Gastrocnemius medialis (tissue), 4 donors: ENCODE results near the gene ELMO1. TPM values are rescaled to one million over a fixed set of nuclear protein-coding genes. Genes with fewer than 3 reads are reported as not detected.

Experiments
- ATAC-seq, 2 donors: fragments of 150-250 bp; one replicate each; pipeline ENCODE4 v1.9.1; 2016
- DNase-seq, 2 donors: peaks; one replicate each; pipeline ENCODE4 v3.0.0-alpha.2; 2019
- H3K27ac ChIP-seq, 4 donors: fragments of 200-600 bp; sonication (generic); 1 replicate in 1 of 4; 2 replicates in 3 of 4; pipeline ENCODE4 v1.5.1; 2016 to 2018; ENCODE audit warnings: mild to moderate bottlenecking in 2 of 4, moderate library complexity in 1 of 4
- H3K27me3 ChIP-seq, 3 donors: fragments of 200-600 bp; sonication (generic) in 2 of 3; 1 replicate in 1 of 3; 2 replicates in 2 of 3; pipeline versions ENCODE4 v1.5.1 to v1.6.0; 2016 to 2019; ENCODE audit warnings: mild to moderate bottlenecking in 1 of 3, moderate library complexity in 1 of 3
- H3K36me3 ChIP-seq, 2 donors: fragments of 200-600 bp; sonication (generic) in 1 of 2; one replicate each; pipeline ENCODE4 v1.5.1; 2017 to 2018
- H3K4me1 ChIP-seq, 2 donors: fragments of 200-600 bp; sonication (generic) in 1 of 2; one replicate each; pipeline ENCODE4 v1.5.1; 2016 to 2017; ENCODE audit warnings: mild to moderate bottlenecking in 2 of 2
- H3K4me3 ChIP-seq, 4 donors: fragments of 200-600 bp; sonication (generic) in 3 of 4; 1 replicate in 1 of 4; 2 replicates in 3 of 4; pipeline ENCODE4 v1.5.1; 2016 to 2019; ENCODE audit warnings: mild to moderate bottlenecking in 2 of 4
- H3K9me3 ChIP-seq, 3 donors: fragments of 200-600 bp; sonication (generic) in 2 of 3; 1 replicate in 1 of 3; 2 replicates in 2 of 3; pipeline ENCODE4 v1.5.1; 2016 to 2019
- POLR2A ChIP-seq, 2 donors: fragments of 450-650 bp; IDR thresholded peaks; one replicate each; pipeline ENCODE4 v1.6.1; 2017; ENCODE audit warnings: antibody characterized with exemption in 2 of 2, mild to moderate bottlenecking in 2 of 2, moderate library complexity in 2 of 2
- in situ Hi-C, 4 donors: fragments of 200-750 bp; cut with MboI; loops; one replicate each; pipeline versions ENCODE4 v1.15.0 to v1.8.0; 2017; ENCODE audit warnings: low sequenced_read_pairs in 4 of 4
- intact Hi-C: fragments of 100-400 bp; cut with DNase I; formaldehyde crosslinking; loops from one replicate; pipeline ENCODE4 v1.15.1; 2023; ENCODE audit warnings: low total_unique reads
- total RNA-seq, 4 donors: library from RNA; depleted of rRNA; stranded (reverse); fragments of >200 nt; gene quantifications; one replicate each; pipeline versions ENCODE4 v1.1.0 to v1.2.3, GENCODE V29; 2016
- TF ChIP-seq, protein P1 (sequence below), 5 experiments: fragments of 450-650 bp in 3 of 5; fragments of 200-600 bp in 2 of 5; sonication (generic) in 2 of 5; IDR thresholded peaks in 4 of 5; conservative IDR thresholded peaks in 1 of 5; 1 replicate in 4 of 5; 2 replicates in 1 of 5; pipeline ENCODE4 v1.5.1; 2016 to 2019; ENCODE audit warnings: antibody characterized with exemption in 5 of 5, mild to moderate bottlenecking in 3 of 5, moderate library complexity in 3 of 5

The ELMO1 gene
- total RNA-seq, 4 donors from 2014 or later: 8.4 to 18.9 (median 14.6) TPM

DNA sequence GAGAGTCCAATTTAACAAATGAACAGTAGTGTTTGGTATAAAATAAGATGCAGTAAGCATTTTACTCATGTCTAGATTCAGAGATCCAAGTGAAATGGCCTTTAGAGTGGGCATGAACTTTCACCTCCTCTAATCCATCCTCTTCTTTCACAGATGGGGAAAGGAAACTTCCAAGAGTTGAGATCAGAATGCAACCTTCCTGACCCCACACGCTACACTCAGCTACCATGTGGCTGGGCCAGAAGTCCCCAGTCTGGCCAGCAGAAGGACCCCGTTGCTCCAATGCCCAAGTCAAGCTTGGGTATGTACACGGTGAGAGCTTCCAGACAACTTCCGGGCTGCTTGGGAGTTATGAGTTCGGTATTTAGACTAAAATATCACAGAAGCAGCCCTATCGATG lies 228.0 kb downstream of the ELMO1 start:
- ATAC-seq (no peak), DNase-seq (no peak)
- H3K4me1 ChIP-seq: peaks cover 0 to 7% of the 10 kb centered on the region in 2 donors
- intact Hi-C loops: no loop called here
- H3K27me3 ChIP-seq: no peaks in the 10 kb centered on the region
- H3K4me3 ChIP-seq: no peak overlapping the region
- no peak for TF ChIP-seq POLR2A (IDR thresholded peaks at IDR 0.05)
- TF ChIP-seq, protein P1, sequence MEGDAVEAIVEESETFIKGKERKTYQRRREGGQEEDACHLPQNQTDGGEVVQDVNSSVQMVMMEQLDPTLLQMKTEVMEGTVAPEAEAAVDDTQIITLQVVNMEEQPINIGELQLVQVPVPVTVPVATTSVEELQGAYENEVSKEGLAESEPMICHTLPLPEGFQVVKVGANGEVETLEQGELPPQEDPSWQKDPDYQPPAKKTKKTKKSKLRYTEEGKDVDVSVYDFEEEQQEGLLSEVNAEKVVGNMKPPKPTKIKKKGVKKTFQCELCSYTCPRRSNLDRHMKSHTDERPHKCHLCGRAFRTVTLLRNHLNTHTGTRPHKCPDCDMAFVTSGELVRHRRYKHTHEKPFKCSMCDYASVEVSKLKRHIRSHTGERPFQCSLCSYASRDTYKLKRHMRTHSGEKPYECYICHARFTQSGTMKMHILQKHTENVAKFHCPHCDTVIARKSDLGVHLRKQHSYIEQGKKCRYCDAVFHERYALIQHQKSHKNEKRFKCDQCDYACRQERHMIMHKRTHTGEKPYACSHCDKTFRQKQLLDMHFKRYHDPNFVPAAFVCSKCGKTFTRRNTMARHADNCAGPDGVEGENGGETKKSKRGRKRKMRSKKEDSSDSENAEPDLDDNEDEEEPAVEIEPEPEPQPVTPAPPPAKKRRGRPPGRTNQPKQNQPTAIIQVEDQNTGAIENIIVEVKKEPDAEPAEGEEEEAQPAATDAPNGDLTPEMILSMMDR (IDR thresholded peaks at IDR 0.05 in 4 of 5, conservative IDR thresholded peaks at IDR 0.05 in 1 of 5): no peak
- in situ Hi-C loops: loop anchor here in 1 of 4 donors (25.0 kb wide), 1 partner anchor 617 kb away; the partner anchor contains the start of gene NME8
- H3K9me3 ChIP-seq: no peaks in the 10 kb centered on the region
- H3K36me3 ChIP-seq: no peaks in the 10 kb centered on the region
- no peak overlapping the region for H3K27ac ChIP-seq

- H3K27ac ChIP-seq: peak overlapping the region in 1 of 4 donors; percentile 5
- no peaks in the 10 kb centered on the region for H3K36me3 ChIP-seq
- H3K27me3 ChIP-seq: no peaks in the 10 kb centered on the region
- in situ Hi-C loops: loop anchor here in 1 of 4 donors (25.0 kb wide), 1 partner anchor 618 kb away; the partner anchor contains the start of gene NME8
- TF ChIP-seq, protein P1 (IDR thresholded peaks at IDR 0.05 in 4 of 5, conservative IDR thresholded peaks at IDR 0.05 in 1 of 5): no peak
- no peak for TF ChIP-seq POLR2A (IDR thresholded peaks at IDR 0.05)
- DNase-seq (no peak), ATAC-seq (no peak)
- peaks cover 0 to 7% of the 10 kb centered on the region in 2 donors for H3K4me1 ChIP-seq
- intact Hi-C loops: loop anchor here (10.0 kb wide), 1 partner anchor 66 kb away; no protein-coding TSS in a partner anchor
- no peak overlapping the region for H3K4me3 ChIP-seq
- no peaks in the 10 kb centered on the region for H3K9me3 ChIP-seq
These were observed 229.7 kb downstream of the ELMO1 start for GRCh38 chr7:37218956-37219355.

DNA sequence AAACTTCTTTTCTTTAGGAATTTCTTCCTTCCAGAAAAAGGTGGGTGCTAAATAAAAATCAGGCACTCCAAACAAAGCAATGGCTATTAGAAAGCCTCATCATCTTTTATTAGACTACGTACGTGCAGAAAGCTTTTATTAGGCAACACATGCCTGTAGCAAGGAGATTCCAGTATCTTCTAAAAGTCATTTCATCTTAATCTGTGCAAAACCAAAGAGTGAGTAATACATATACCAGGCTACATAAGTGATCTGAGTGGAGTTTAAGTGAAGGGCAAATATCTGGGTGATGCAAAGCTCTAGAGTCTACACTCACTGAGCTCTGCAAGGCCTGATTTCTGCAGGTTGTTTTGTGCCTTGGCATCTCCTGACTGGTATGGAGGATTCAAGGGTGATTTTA lies 231.7 kb downstream of the ELMO1 start:
- Histone ChIP-seq H3K4me3 (no peak overlapping the region), H3K9me3 (no peaks in the 10 kb centered on the region), H3K36me3 (no peaks in the 10 kb centered on the region), H3K27me3 (no peaks in the 10 kb centered on the region), H3K4me1 (peaks cover 0 to 7% of the 10 kb centered on the region in 2 donors), H3K27ac (no peak overlapping the region)
- ATAC-seq (no peak), DNase-seq (no peak)
- TF ChIP-seq, protein P1 (IDR thresholded peaks at IDR 0.05 in 4 of 5, conservative IDR thresholded peaks at IDR 0.05 in 1 of 5): no peak
- TF ChIP-seq POLR2A (IDR thresholded peaks at IDR 0.05): no peak
- in situ Hi-C loops (loop anchor here in 1 of 4 donors (25.0 kb wide), 1 partner anchor 620 kb away; the partner anchor contains the start of gene NME8), intact Hi-C loops (loop anchor here (10.0 kb wide), 1 partner anchor 68 kb away; no protein-coding TSS in a partner anchor)

GRCh38 chr7:37216156-37216852 lies 232.4 kb downstream of the ELMO1 start:
- DNase-seq: no peak
- in situ Hi-C loops (loop anchor here in 1 of 4 donors (25.0 kb wide), 1 partner anchor 621 kb away; the partner anchor contains the start of gene NME8), intact Hi-C loops (loop anchor here (10.0 kb wide), 1 partner anchor 68 kb away; no protein-coding TSS in a partner anchor)
- Histone ChIP-seq H3K36me3 (no peaks in the 10 kb centered on the region), H3K4me3 (no peak overlapping the region), H3K9me3 (no peaks in the 10 kb centered on the region), H3K27me3 (no peaks in the 10 kb centered on the region), H3K27ac (no peak overlapping the region), H3K4me1 (peaks cover 0 to 7% of the 10 kb centered on the region in 2 donors)
- no peak for TF ChIP-seq POLR2A (IDR thresholded peaks at IDR 0.05)
- TF ChIP-seq, protein P1 (IDR thresholded peaks at IDR 0.05 in 4 of 5, conservative IDR thresholded peaks at IDR 0.05 in 1 of 5): no peak
- no peak for ATAC-seq
